Epithelial cell of esophagus (primary cell): ENCODE measurements around the gene TOP2A.

Experiments used
- DNase-seq: peaks from one replicate; pipeline ENCODE4 v3.0.0; 2010; ENCODE audit warnings: low read depth
- H3K4me3 ChIP-seq: 2 replicates; pipeline ENCODE4 v1.5.1; 2011; ENCODE audit warnings: mild to moderate bottlenecking, low read length, control low read depth
- CTCF ChIP-seq: IDR thresholded peaks from 2 replicates; pipeline ENCODE4 v1.5.1; 2011; ENCODE audit warnings: low read depth, mild to moderate bottlenecking, low read length, control low read depth, inconsistent platforms; ENCODE audit not compliant: insufficient read depth; ENCODE audit errors: missing control alignments

Gene TOP2A

DNA sequence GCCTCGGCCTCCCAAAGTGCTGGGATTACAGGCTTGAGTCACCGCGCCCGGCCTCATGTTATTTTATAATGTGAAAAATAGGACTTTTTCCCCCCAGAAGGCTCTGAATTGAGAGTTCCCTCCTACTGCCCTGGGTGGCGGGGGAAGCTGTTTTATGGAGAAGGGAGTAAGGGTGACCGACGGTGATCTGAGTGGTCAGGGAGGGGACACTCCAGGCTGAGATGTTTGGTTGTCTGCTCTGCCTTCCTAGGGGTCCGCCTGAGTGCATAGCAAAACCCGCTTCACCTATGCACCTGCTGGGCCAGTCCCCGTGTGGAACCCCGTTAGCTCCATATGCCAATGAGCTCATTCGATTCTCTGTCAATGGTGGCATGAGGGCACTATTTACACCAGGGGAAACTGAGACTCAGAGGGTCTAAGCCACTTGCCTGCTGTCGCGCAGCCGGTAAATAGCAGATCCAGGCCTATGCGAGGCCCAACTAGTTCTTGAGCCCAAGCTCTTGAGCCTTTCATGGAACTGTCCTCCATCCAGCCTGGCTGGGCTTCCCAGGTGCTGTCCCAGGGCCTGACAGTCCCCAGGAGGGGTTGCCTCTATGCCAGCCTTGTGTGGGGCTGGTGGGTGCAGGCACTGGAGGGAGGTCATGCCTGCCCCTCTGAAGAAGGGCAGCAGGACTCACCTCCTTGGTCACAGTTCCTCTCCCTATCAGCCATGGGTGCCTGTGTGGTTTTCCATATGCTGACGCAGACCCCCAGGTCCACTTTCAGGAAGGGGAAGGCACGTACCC is 51.4 kb downstream of the TOP2A start:
- DNase-seq: no peak
- H3K4me3 ChIP-seq: no peak overlapping the region
- no peak for TF ChIP-seq CTCF

GRCh38 chr17:40364906-40365305 is 52.8 kb downstream of the TOP2A start:
- no peak for DNase-seq
- TF ChIP-seq CTCF: no peak
- H3K4me3 ChIP-seq: no peak overlapping the region

GRCh38 chr17:40364121-40364861 is 53.4 kb downstream of the TOP2A start, which contains the start of gene GJD3:
Gene GJD3, minus strand, starts transcription at chr17:40364737. Its CDS starts 922 bp downstream, at chr17:40363815.
- DNase-seq: no peak
- peak within 1 kb of the TSS; percentile 40 for H3K4me3 ChIP-seq
- no peak for TF ChIP-seq CTCF

DNA sequence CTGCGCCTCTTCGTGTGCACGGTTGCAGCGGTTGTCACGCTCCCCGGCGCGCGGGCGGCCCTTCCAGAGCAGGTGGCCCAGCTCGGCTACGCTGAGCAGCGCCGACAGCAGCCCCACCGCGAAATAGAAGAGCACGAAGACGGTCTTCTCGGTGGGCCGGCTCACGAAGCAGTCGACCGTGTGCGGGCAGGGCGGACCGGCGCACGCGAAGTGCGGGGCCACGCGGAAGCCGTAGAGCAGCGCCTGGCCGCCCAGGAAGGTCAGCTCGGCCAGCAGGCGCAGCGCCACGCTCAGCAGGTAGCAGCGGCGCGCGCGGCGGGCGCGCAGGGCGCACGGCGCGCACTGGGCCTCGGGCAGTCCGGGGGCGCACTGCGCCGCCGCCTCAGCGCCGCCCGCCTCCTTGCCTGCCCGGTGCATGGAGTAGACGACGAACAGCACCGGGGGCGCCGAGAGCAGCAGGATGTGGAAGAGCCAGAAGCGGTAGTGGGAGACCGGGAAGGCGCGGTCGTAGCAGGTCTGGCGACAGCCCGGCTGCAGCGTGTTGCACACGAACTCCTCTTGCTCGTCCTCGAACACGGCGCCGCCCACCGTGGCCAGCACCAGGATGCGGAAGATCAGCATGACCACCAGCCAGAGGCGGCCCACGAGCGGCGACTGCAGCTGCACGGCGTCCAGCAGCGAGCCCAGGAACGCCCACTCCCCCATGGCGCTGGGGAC is 54.4 kb downstream of the TOP2A start:
- no peak for TF ChIP-seq CTCF
- peak; percentile 51 for DNase-seq

GRCh38 chr17:40362696-40363110 is 55.0 kb downstream of the TOP2A start:
- peak; percentile 61 for TF ChIP-seq CTCF
- peak; percentile 83 for DNase-seq
- peak overlapping the region; percentile 45 for H3K4me3 ChIP-seq

More for the DNA sequence above, 54.4 kb downstream of the TOP2A start:
- peak overlapping the region; percentile 45 for H3K4me3 ChIP-seq

DNA sequence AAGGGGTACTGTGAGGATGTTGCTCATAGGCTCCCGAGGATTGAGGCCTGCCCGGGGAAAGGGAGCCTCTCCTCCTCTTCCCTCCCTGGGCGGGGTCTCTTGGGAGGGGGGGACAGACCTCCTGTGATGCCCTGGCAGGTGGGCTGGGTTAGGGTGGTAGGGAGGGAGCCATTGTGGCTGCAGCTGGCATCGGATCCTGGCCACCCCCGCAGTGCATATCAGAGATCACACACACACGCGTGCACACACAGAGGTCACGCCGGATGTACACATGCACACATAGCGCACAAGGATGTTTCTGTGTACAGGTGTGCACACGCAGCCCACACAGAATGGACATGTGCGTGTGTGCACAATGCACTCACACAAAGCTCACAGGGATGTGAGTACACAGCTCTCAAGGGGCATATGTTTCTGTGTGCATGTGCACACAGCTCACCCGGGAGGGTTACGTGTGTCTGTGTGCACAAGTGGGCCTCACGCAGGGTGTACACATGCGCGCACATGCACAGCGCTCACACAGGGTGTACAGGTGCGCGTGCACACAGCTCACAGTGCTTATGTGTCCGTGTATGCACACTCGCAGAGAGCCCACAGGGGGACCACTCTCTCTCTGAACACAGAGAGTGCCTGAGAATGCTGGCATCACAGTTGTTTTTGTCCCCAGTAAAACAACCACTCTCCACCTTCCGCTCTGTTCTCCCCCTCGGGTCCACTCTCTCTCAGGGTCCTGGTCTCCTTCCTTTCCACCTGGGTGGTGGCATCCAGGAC is 55.6 kb downstream of the TOP2A start:
- no peak for TF ChIP-seq CTCF
- H3K4me3 ChIP-seq: peak overlapping the region; percentile 35
- DNase-seq: no peak
